ENCODE measurements around the gene PLCH1. TPM values are rescaled to one million over a fixed set of nuclear protein-coding genes. Genes with fewer than 3 reads are reported as not detected.

Gene PLCH1
- total RNA-seq, 1 donor = 0.36 TPM

DNA sequence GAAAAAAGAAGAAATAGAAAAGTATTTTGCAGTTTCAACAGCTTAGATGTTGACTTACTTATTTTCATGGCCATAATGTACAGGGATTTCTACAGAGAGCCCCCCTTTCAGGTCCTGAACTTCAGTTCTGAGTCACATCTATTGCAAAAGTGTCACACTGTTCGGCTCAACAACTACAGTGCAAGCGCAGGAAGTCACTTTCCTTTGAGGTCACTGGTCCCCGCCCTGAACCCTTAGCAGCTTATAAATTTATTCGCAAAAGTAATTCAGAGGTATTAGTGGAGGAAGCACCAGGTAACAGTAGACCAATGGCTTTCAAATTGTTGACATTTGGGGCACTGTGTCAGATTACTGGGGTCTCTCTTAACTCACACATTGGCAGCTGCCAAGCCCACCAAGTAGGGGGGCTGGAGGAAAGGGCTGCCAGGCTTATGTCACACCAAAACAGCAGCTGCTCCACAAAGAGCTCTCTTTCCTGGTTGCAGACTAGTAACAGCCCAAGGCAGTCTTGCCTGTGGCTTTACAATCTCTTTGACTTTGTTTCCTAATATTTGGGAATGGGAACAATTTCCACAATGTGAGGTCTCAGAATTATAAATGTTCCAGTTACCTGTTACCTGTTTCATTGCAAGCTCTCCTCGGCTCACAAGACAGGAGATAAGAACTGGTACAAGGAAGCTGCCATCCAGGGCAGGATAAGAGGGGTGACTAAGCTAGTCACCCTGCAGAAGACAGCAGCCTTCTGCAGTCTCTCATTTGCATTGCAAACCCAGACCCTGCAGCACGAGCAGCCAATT is 321.1 kb downstream of the PLCH1 start:
- Histone ChIP-seq H3K4me3 (ENCODE audit: insufficient read depth, low read length) (no peak overlapping the region), H3K4me1 (ENCODE audit: insufficient read depth, low read length) (no peaks in the 10 kb centered on the region), H3K36me3 (ENCODE audit: insufficient read depth, low read length) (no peaks in the 10 kb centered on the region), H3K27me3 (ENCODE audit: insufficient read depth, low read length) (no peaks in the 10 kb centered on the region), H3K27ac (ENCODE audit: low read depth, low read length) (no peak overlapping the region), H3K79me2 (ENCODE audit: insufficient read depth, low read length) (no peaks in the 10 kb centered on the region), H3K4me2 (ENCODE audit: insufficient read depth, low read length) (no peak overlapping the region), H2AFZ (ENCODE audit: low read length) (no peak overlapping the region), H3K9me3 (ENCODE audit: low read depth, low read length) (no peaks in the 10 kb centered on the region), H4K20me1 (ENCODE audit: insufficient read depth, low read length) (no peaks in the 10 kb centered on the region)
- no peak for DNase-seq (ENCODE audit: insufficient read length, low spot score, missing footprints)
- TF ChIP-seq, protein P1, sequence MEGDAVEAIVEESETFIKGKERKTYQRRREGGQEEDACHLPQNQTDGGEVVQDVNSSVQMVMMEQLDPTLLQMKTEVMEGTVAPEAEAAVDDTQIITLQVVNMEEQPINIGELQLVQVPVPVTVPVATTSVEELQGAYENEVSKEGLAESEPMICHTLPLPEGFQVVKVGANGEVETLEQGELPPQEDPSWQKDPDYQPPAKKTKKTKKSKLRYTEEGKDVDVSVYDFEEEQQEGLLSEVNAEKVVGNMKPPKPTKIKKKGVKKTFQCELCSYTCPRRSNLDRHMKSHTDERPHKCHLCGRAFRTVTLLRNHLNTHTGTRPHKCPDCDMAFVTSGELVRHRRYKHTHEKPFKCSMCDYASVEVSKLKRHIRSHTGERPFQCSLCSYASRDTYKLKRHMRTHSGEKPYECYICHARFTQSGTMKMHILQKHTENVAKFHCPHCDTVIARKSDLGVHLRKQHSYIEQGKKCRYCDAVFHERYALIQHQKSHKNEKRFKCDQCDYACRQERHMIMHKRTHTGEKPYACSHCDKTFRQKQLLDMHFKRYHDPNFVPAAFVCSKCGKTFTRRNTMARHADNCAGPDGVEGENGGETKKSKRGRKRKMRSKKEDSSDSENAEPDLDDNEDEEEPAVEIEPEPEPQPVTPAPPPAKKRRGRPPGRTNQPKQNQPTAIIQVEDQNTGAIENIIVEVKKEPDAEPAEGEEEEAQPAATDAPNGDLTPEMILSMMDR (IDR thresholded peaks at IDR 0.05; ENCODE audit: extremely low read depth, low read depth, low read length) = no peak

DNA sequence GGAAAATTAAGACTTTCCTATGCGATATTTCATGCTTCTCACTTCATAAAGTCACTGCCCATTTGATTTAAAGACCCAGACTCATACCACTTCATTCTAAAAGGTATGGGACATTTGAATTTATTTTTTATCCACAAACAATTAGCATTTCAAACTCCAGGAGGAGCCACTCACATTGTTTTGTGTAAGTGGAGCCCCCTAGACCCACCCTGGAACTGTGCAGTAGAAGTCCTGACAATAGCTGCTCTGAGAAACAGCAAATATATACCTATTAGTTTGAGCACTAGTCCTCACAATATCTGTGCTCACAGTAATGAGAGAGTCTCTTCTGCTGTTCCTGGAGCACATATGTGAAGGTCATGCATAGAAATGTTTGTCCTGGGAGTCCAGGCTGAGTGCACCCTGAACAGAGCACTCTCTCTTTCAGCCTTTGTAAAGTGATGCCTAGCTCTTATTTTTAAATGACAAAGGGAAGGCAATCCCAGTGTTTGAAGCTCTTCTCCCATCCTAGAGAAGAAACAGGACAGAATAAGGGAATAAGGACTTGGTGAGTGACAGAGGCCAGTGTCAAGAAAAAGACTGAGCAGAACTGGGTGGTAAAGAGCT is 323.9 kb downstream of the PLCH1 start:
- no peaks in the 10 kb centered on the region for H3K79me2 ChIP-seq (ENCODE audit: insufficient read depth, low read length)
- H3K4me3 ChIP-seq (ENCODE audit: insufficient read depth, low read length) = no peak overlapping the region
- H3K27ac ChIP-seq (ENCODE audit: low read depth, low read length) = no peak overlapping the region
- no peaks in the 10 kb centered on the region for H3K36me3 ChIP-seq (ENCODE audit: insufficient read depth, low read length)
- DNase-seq (ENCODE audit: insufficient read length, low spot score, missing footprints) = no peak
- H3K4me2 ChIP-seq (ENCODE audit: insufficient read depth, low read length) = no peak overlapping the region
- H4K20me1 ChIP-seq (ENCODE audit: insufficient read depth, low read length) = no peaks in the 10 kb centered on the region
- TF ChIP-seq, protein P1 (IDR thresholded peaks at IDR 0.05; ENCODE audit: extremely low read depth, low read depth, low read length) = peak; percentile 16
- H3K4me1 ChIP-seq (ENCODE audit: insufficient read depth, low read length) = peaks cover 8% of the 10 kb centered on the region
- no peak overlapping the region for H2AFZ ChIP-seq (ENCODE audit: low read length)
- no peaks in the 10 kb centered on the region for H3K9me3 ChIP-seq (ENCODE audit: low read depth, low read length)
- no peaks in the 10 kb centered on the region for H3K27me3 ChIP-seq (ENCODE audit: insufficient read depth, low read length)

DNA sequence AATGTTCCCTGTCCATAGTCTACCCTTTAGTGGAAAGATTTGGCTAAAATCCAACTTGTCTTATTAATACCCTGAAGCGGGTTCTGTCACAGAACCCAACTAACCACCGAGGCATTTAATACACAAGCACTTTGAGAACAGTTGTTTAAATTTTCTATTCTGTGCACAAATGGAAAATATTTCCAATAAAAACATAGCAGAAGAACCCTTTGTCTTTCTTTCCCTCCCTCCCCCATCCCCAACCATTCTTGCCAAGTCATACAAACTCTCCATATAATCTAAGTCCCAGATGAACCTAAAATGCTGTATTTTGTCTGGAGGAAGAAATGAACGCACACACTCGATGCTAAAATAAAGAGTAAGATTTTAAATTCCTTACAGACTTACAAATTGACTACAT is 324.5 kb downstream of the PLCH1 start:
- Histone ChIP-seq H2AFZ (ENCODE audit: low read length) (no peak overlapping the region), H3K36me3 (ENCODE audit: insufficient read depth, low read length) (no peaks in the 10 kb centered on the region), H3K4me2 (ENCODE audit: insufficient read depth, low read length) (no peak overlapping the region), H3K4me1 (ENCODE audit: insufficient read depth, low read length) (peaks cover 8% of the 10 kb centered on the region), H3K9me3 (ENCODE audit: low read depth, low read length) (no peaks in the 10 kb centered on the region), H3K27ac (ENCODE audit: low read depth, low read length) (no peak overlapping the region), H3K27me3 (ENCODE audit: insufficient read depth, low read length) (no peaks in the 10 kb centered on the region), H4K20me1 (ENCODE audit: insufficient read depth, low read length) (no peaks in the 10 kb centered on the region), H3K4me3 (ENCODE audit: insufficient read depth, low read length) (no peak overlapping the region), H3K79me2 (ENCODE audit: insufficient read depth, low read length) (no peaks in the 10 kb centered on the region)
- no peak for DNase-seq (ENCODE audit: insufficient read length, low spot score, missing footprints)
- TF ChIP-seq, protein P1 (IDR thresholded peaks at IDR 0.05; ENCODE audit: extremely low read depth, low read depth, low read length) = no peak

DNA sequence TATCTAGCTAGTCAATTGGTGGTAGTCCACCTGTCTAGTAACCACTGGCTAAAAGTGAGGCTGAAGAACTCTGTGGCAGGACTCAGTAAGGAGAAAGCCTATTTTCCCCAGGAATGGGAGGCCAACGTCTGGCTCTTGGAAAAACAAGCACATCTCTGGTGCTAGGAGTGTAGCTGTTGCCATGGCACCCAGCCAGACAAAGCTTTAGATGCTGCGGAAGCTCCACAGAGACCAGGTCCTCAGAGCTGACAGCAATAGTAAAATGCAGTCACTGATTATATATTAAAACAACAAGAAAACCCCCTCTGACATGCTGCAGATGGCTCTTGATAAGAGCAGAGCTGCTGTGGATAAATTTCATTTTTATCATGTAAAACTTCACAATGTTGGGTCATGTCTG is 326.5 kb downstream of the PLCH1 start:
- DNase-seq (ENCODE audit: insufficient read length, low spot score, missing footprints) = peak; percentile 29
- H3K36me3 ChIP-seq (ENCODE audit: insufficient read depth, low read length) = no peaks in the 10 kb centered on the region
- H3K9me3 ChIP-seq (ENCODE audit: low read depth, low read length) = no peaks in the 10 kb centered on the region
- H3K4me2 ChIP-seq (ENCODE audit: insufficient read depth, low read length) = no peak overlapping the region
- no peaks in the 10 kb centered on the region for H3K79me2 ChIP-seq (ENCODE audit: insufficient read depth, low read length)
- H3K27me3 ChIP-seq (ENCODE audit: insufficient read depth, low read length) = no peaks in the 10 kb centered on the region
- H3K4me3 ChIP-seq (ENCODE audit: insufficient read depth, low read length) = no peak overlapping the region
- no peaks in the 10 kb centered on the region for H4K20me1 ChIP-seq (ENCODE audit: insufficient read depth, low read length)
- no peak overlapping the region for H2AFZ ChIP-seq (ENCODE audit: low read length)
- TF ChIP-seq, protein P1 (IDR thresholded peaks at IDR 0.05; ENCODE audit: extremely low read depth, low read depth, low read length) = no peak
- H3K4me1 ChIP-seq (ENCODE audit: insufficient read depth, low read length) = peaks cover 8% of the 10 kb centered on the region
- H3K27ac ChIP-seq (ENCODE audit: low read depth, low read length) = no peak overlapping the region
